IPS-18c (cell line): ENCODE results near the gene RBAK.

Experiments used
- H3K4me3 ChIP-seq: 2 replicates; pipeline ENCODE4 v1.7.0; 2013; ENCODE audit warnings: low read depth, mild to moderate bottlenecking, low read length, moderate library complexity; ENCODE audit not compliant: insufficient read depth
- H3K9me3 ChIP-seq: one replicate; pipeline ENCODE4 v1.6.1; 2013; ENCODE audit warnings: mild to moderate bottlenecking, low read length, moderate library complexity; ENCODE audit not compliant: control insufficient read depth, insufficient read depth

Gene RBAK

GRCh38 chr7:5093948-5094347 is 48.3 kb downstream of the RBAK start:
- H3K9me3 ChIP-seq = peaks cover 5% of the 10 kb centered on the region
- H3K4me3 ChIP-seq = no peak overlapping the region

DNA sequence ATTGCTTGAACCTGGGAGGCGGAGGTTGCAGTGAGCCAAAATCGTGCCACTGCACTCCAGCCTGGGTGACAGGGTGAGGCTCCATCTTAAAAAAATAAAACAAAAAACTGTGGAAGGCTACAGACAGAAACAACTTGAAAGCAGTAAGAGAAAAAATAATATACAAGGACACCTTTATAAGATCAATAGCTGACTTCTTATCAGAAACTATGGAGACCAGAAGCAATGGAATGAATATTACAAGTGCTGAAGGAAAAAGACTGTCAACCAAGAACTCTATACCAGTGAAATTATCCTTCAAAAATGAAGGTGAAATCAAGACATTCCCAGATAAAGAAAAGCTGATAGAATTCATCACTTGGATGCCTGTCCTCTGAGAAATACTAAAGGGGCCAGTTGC is 49.0 kb downstream of the RBAK start:
- Histone ChIP-seq H3K9me3 (peaks cover 5% of the 10 kb centered on the region), H3K4me3 (no peak overlapping the region)

DNA sequence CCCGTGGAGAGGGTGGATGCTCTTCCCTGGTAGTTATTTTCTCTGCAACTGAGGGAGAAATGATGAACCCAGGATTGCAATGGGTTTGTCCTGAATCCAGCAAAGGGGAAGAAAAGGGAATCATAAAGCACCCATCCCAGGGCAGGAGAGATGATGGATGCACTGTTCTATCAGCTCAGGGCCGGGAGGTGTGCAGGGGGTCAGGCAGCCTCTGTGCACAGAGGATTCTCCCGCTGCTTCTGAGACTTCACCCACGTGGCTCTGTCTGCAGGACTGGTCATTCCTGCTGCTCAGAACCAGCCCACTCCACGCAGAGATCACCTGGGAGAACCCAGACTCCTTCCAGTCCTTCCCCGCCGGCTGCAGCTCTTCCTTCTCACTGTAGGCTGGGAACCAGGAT is 70.7 kb downstream of the RBAK start:
- H3K4me3 ChIP-seq = no peak overlapping the region
- H3K9me3 ChIP-seq = no peaks in the 10 kb centered on the region

GRCh38 chr7:5117095-5117970 is 71.7 kb downstream of the RBAK start:
- H3K4me3 ChIP-seq = no peak overlapping the region
- no peaks in the 10 kb centered on the region for H3K9me3 ChIP-seq
